22Rv1 (cell line): ENCODE measurements around the gene NEIL3.

Source experiments
- CTCF ChIP-seq: fragments of 450-650 bp; IDR thresholded peaks from 2 replicates; pipeline ENCODE4 v1.5.1; 2017; ENCODE audit warnings: mild to moderate bottlenecking
- ZFX ChIP-seq: fragments of 450-650 bp; IDR thresholded peaks from 2 replicates; pipeline ENCODE4 v1.6.1; 2017; ENCODE audit warnings: antibody characterized with exemption, borderline replicate concordance

DNA sequence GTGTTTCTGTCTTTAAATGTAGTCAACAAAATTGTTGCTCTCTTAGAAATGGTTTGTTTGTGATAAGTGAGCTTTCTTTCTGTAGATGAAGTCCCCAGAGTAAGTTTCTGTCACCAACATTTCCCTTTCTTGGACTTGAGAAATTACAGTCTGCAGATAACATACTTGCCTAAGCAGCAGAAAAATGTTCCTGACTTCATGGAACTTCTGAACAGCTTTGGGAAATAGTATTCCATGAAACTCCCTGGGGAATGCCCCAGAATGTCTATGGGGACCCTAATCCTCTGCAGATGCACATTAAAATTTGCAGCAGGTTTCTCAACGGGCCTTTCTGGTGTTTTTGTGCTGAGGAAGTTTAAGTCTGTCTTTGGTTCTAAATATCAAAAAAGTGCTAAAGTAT lies 38.6 kb upstream of the NEIL3 start:
- TF ChIP-seq CTCF: no peak
- no peak for TF ChIP-seq ZFX
